WI38 (cell line): Measurements from ENCODE around the gene RIMBP2.

ENCODE experiments used
- H3K4me3 ChIP-seq: 2 replicates; pipeline ENCODE4 v1.5.1; 2011; ENCODE audit warnings: low read depth, mild to moderate bottlenecking, control low read depth, low read length
- TF ChIP-seq, protein P1 (sequence below): IDR thresholded peaks from 2 replicates; pipeline ENCODE4 v1.5.1; 2012; ENCODE audit warnings: low read depth, mild to moderate bottlenecking, control low read depth, low read length

Gene RIMBP2

DNA sequence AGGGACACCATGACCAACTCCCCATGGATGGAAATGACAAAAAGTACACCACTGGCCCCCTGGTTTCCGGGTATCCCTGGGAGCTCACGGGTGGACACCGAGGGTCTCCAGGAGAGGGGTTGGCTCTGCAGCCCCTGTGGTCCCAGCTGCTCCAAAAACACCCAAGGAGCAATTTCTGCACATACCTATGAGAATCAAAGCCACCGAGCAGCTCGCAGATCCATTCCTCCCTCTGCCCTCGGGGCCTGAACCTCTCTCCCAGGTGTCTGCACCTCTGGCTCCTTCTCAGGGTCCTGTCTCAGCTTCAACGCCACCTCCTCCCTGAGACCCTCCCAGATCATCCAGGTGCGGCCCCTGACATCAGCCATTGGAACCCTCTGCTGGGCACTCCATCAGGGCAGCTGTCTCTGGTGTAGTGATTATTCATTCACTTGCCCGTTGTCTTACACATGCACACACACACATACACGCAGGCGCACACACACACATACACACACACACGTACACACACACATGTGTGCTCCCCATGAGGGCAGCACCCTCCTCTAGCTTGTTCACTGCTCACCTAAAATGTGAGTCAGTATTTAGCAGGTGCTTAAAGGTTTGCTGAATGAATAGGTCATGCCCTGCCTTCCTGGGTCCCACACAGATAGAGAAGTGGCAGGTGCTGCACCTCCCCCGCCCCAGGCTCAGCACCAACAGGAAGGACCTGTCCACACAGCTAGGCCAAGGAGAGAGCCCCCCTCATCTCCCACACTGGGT is 5.9 kb downstream of the RIMBP2 start:
- TF ChIP-seq, protein P1, sequence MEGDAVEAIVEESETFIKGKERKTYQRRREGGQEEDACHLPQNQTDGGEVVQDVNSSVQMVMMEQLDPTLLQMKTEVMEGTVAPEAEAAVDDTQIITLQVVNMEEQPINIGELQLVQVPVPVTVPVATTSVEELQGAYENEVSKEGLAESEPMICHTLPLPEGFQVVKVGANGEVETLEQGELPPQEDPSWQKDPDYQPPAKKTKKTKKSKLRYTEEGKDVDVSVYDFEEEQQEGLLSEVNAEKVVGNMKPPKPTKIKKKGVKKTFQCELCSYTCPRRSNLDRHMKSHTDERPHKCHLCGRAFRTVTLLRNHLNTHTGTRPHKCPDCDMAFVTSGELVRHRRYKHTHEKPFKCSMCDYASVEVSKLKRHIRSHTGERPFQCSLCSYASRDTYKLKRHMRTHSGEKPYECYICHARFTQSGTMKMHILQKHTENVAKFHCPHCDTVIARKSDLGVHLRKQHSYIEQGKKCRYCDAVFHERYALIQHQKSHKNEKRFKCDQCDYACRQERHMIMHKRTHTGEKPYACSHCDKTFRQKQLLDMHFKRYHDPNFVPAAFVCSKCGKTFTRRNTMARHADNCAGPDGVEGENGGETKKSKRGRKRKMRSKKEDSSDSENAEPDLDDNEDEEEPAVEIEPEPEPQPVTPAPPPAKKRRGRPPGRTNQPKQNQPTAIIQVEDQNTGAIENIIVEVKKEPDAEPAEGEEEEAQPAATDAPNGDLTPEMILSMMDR, result no peak
- no peak overlapping the region for H3K4me3 ChIP-seq

DNA sequence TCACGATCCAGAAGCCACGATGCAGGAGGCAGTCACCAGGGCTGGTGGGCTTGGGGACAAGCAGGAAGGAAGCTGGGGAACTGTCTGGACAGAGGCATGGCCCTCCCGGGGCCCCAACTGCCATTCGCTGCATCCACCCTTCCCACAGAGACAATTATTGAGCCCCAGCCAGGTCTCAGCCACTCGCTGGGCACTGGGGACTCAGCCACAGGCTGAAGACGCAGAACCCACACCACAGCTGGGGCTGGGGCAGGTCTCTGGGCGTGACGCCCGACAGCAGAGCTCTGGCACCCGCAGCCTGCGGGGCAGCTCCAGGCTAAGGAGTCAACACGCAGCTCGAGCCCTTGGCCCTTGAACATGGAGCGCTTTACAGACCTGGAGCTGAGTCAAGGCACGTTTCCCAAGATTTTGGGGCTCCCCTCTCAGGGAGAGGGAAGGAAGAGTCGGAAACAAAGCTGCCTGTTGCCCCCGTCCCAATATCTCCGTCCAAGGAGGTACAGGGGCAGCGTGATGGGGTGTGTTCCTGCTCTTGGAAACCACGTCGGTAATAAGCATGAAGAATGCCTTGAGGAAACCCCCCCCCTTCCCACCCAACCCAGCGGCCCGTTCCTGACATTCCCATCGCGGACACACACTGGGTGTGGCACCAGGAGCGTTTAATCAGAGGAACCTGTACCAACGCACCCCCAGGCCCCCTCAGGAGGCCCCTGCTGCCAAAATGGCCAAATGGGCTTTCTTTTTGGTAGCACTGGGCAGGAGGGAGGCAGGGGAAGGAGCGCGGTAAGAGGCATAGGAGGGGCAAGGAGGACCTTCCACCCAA is 6.7 kb downstream of the RIMBP2 start:
- H3K4me3 ChIP-seq, result no peak overlapping the region
- TF ChIP-seq, protein P1, result no peak

DNA sequence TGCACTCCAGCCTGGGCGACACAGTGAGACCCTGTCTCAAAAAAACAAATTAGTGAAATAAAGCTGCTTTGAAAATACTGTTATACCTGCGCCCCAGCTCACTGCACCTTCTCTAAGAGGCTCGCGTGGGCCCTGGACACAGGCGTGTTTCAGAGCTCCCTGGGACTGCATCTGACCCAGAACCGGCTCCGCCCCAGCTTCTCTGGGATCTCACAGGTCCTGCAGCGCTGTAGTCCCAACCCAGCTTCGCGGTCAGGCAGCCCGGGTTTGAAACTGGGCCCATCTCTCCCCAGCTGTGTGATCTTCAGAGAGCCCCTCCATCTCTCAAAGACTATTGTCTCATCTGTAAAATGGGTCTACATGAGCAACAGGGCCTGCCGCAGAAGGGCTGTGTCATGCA is 7.5 kb downstream of the RIMBP2 start:
- TF ChIP-seq, protein P1, result no peak
- no peak overlapping the region for H3K4me3 ChIP-seq

DNA sequence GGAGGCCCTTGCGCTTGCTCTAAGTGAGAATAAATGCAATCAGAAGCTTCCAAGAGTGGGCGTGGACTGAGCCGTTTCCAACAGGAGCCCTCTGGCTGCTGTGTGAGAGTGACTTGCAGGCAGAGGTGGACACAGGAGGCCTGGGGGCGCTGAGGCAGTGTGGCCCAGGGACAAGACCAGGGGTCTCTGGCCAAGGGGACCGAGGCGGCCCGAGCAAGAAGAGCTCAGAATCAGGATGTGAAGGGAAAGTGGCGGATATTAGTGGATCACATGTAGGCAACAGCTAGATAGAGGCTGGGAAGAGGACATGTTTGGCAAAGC is 8.6 kb downstream of the RIMBP2 start:
- TF ChIP-seq, protein P1, result no peak
- no peak overlapping the region for H3K4me3 ChIP-seq

DNA sequence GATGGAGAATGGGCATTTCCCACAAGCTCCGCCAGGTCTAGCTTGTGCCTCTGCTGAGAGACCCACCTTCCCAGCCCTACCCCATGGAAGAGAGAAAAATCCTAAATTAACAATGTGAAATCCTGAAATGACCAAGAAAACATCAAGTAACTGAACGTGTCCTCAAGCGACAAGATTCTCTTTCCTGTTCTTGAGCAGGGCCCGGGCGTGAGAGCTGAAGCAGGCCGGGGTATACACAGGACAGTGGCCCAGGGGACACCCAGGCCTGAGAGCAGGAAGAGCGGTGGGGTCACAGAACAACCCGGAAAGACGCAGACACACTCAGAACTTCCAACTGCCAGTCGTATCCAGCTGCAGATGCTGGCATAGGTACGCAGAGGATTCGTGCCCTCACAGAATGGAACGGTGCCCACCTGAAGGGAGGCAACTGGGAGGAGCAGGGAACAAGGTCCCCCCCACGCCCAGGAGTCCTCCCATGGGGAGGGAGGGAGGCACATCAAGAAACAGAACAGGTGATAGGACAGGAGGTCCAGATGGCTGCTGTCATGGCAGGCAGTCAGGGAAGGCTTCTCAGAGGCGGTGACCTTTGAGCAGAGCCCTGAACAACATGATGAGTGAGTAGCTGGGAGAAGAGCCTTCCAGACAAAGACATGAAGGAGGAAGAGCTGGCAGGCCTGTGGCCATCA is 9.1 kb downstream of the RIMBP2 start:
- H3K4me3 ChIP-seq, result no peak overlapping the region
- TF ChIP-seq, protein P1, result no peak

DNA sequence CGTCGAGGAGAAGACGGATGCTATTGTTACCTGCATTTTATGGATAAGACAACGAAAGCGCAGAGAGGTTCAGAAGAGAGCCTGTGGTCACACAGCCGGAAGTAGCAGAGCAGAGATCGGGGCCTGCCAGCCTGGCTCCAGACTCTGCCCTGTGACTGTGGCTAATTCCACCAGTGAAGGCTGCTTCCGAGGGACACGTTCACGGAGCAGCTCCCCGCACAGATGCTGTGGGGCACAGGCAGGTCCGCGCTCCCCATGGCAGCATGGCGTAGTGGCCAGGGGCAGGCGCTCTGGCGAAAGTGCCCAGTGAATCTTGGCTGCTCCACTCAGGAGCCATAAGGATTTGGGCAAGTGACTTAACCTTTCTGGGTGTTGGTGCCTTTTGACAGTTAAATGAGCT is 9.8 kb downstream of the RIMBP2 start:
- TF ChIP-seq, protein P1, result no peak
- no peak overlapping the region for H3K4me3 ChIP-seq
